ENCODE measurements around the gene CACNA1D.

The CACNA1D gene

DNA sequence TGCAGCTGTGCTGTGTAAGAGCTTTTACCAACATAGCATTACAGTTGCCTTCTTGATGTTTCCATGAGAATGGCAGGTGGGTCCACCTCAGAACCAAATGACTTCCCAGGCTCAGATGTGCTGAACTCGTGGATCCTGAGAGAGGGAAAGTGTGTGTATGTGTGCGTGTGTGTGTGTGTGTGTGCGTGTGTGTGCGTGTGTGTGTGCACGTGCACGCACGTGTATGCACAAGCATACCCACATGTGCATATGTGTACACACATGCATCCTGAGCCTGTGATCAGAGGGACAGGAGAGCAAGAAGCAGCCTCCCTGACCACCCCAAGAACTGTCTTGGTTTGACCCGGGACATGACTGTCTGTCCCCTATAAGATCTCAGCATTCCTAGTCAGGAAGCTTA, 303.7 kb downstream of the CACNA1D start:
- no peak for DNase-seq (ENCODE audit: extremely low read depth, low read depth)
- H3K4me3 ChIP-seq (replicated peaks; ENCODE audit: low read depth, low read length): no peak overlapping the region
- no peak for TF ChIP-seq CTCF (IDR thresholded peaks at IDR 0.05; ENCODE audit: low read depth, low read length, missing control alignments)

- H3K4me3 ChIP-seq (replicated peaks; ENCODE audit: low read depth, low read length): no peak overlapping the region
- DNase-seq (ENCODE audit: extremely low read depth, low read depth): no peak
- no peak for TF ChIP-seq CTCF (IDR thresholded peaks at IDR 0.05; ENCODE audit: low read depth, low read length, missing control alignments)
Measured at GRCh38 chr3:53799338-53799865, 305.0 kb downstream of the CACNA1D start.

DNA sequence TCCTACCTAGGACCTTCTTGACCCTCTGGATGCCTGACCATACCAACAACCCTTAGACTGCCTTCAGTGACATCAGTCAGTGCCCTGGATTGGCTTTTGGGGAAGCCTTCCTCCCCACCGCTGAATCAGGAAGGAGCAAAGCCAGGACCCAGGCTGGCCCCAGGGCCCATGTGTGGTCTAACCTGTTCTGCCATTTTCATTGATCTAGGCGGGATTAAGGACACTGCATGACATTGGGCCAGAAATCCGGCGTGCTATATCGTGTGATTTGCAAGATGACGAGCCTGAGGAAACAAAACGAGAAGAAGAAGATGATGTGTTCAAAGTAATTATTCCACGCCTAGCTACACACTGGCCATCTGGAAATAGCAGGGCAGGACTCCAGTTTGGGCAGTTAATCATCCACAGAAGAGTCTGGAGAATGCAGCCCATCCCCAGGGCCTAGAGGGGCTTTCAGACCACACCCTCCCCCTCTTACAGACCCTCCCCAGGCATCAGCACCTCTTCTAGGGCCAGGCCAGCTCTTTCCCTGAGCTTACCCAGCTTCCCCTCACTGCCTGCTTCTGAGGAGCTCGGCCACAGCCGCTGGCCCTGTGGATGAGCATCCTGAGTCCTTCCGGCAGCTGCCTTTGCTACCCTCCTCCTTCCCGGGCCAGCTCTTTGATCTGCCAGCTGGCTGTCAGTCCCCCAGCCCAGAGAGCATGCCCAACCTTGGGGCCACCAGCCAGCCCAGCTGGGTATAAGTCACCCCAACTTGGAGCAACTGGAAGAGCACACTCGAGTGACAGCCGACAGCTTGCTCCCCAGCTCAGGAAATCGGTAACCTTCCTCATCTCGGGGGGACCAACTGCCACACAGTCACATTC, 305.9 kb downstream of the CACNA1D start:
- DNase-seq (ENCODE audit: extremely low read depth, low read depth): no peak
- no peak overlapping the region for H3K4me3 ChIP-seq (replicated peaks; ENCODE audit: low read depth, low read length)
- TF ChIP-seq CTCF (IDR thresholded peaks at IDR 0.05; ENCODE audit: low read depth, low read length, missing control alignments): no peak

DNA sequence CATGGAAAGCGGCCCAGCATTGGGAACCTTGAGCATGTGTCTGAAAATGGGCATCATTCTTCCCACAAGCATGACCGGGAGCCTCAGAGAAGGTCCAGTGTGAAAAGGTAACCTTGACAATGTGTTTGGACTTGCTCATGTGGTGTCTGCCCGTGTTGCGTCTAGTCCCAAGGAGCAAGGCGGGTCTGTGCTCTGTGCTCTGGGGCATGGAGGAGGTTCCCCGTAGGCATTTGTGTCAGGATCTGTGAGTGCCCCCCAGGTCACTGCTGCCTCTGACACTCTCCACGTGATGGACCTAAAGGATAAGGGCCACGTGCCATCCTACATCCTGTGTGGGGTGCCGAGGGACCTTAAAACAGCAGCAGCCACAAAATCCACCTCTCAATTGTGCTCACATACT, 306.9 kb downstream of the CACNA1D start:
- DNase-seq (ENCODE audit: extremely low read depth, low read depth): no peak
- TF ChIP-seq CTCF (IDR thresholded peaks at IDR 0.05; ENCODE audit: low read depth, low read length, missing control alignments): no peak
- H3K4me3 ChIP-seq (replicated peaks; ENCODE audit: low read depth, low read length): no peak overlapping the region

GRCh38 chr3:53802256-53802880, 308.0 kb downstream of the CACNA1D start:
- no peak for TF ChIP-seq CTCF (IDR thresholded peaks at IDR 0.05; ENCODE audit: low read depth, low read length, missing control alignments)
- DNase-seq (ENCODE audit: extremely low read depth, low read depth): no peak
- H3K4me3 ChIP-seq (replicated peaks; ENCODE audit: low read depth, low read length): no peak overlapping the region

- DNase-seq (ENCODE audit: extremely low read depth, low read depth): no peak
- H3K4me3 ChIP-seq (replicated peaks; ENCODE audit: low read depth, low read length): no peak overlapping the region
- no peak for TF ChIP-seq CTCF (IDR thresholded peaks at IDR 0.05; ENCODE audit: low read depth, low read length, missing control alignments)
Measured at GRCh38 chr3:53803124-53803815, 308.9 kb downstream of the CACNA1D start.
